Measurements from ENCODE around the gene RAD51D. TPM values are rescaled to one million over a fixed set of nuclear protein-coding genes. Genes with fewer than 3 reads are reported as not detected.

The RAD51D gene
- total and polyA plus RNA-seq, 4 donors = 3.4 to 6.1 (median 3.7) TPM

DNA sequence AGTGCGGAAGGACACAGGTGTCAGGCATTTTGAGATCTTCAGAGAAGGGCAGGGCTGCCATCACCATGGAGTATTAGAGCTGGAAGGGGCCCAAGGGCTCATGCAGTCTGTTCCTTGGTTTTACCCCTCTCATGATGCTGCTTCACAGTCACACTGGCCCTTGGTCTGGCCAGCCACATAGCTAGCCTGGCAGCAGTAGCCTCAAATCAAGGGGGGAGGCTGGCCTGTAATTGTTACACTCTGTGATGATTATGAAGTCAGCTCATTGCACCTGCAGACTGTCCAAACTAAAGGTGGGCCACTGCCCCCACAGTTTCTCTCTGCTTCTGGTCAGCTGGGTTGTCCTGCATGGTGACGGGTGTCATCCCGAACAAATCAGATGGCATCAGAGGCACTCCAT, 1.7 kb upstream of the RAD51D start, which contains the start of gene FNDC8:
FNDC8 (plus strand) TSS at position 301 of the 400 bp plus-strand sequence; CDS start at position 380, 79 bp downstream.
- 93% methylated on average over 3 of the region's 3 CpGs for WGBS
- Histone ChIP-seq H3K36me3 (ENCODE audit: control insufficient read depth in 4 of 4, insufficient read depth in 3 of 4, low read depth in 1 of 4, low read length in 3 of 4) (no peaks in the 10 kb centered on the region), H3K4me3 (ENCODE audit: low read depth in 1 of 3, low read length in 3 of 3) (no peak within 1 kb of the TSS), H3K27me3 (ENCODE audit: control insufficient read depth in 4 of 4, insufficient read depth in 4 of 4, low read length in 3 of 4) (no peaks in the 10 kb centered on the region), H3K9me3 (ENCODE audit: control insufficient read depth in 4 of 4, low read length in 3 of 4) (no peaks in the 10 kb centered on the region), H3K9ac (ENCODE audit: low read depth in 1 of 2, low read length in 2 of 2) (no peak within 1 kb of the TSS), H3K27ac (ENCODE audit: low read depth in 1 of 2, low read length in 2 of 2) (no peak within 1 kb of the TSS), H3K4me1 (ENCODE audit: control insufficient read depth in 4 of 4, insufficient read depth in 4 of 4, low read length in 3 of 4) (peaks cover 2 to 15% (median 5%) of the 10 kb centered on the region in 4 donors)
- TF ChIP-seq, protein P1, sequence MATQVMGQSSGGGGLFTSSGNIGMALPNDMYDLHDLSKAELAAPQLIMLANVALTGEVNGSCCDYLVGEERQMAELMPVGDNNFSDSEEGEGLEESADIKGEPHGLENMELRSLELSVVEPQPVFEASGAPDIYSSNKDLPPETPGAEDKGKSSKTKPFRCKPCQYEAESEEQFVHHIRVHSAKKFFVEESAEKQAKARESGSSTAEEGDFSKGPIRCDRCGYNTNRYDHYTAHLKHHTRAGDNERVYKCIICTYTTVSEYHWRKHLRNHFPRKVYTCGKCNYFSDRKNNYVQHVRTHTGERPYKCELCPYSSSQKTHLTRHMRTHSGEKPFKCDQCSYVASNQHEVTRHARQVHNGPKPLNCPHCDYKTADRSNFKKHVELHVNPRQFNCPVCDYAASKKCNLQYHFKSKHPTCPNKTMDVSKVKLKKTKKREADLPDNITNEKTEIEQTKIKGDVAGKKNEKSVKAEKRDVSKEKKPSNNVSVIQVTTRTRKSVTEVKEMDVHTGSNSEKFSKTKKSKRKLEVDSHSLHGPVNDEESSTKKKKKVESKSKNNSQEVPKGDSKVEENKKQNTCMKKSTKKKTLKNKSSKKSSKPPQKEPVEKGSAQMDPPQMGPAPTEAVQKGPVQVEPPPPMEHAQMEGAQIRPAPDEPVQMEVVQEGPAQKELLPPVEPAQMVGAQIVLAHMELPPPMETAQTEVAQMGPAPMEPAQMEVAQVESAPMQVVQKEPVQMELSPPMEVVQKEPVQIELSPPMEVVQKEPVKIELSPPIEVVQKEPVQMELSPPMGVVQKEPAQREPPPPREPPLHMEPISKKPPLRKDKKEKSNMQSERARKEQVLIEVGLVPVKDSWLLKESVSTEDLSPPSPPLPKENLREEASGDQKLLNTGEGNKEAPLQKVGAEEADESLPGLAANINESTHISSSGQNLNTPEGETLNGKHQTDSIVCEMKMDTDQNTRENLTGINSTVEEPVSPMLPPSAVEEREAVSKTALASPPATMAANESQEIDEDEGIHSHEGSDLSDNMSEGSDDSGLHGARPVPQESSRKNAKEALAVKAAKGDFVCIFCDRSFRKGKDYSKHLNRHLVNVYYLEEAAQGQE (IDR thresholded peaks at IDR 0.05) = no peak
- TF ChIP-seq, protein P2, sequence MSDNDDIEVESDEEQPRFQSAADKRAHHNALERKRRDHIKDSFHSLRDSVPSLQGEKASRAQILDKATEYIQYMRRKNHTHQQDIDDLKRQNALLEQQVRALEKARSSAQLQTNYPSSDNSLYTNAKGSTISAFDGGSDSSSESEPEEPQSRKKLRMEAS (IDR thresholded peaks at IDR 0.05) = no peak
- DNase-seq (ENCODE audit: low spot score) = no peak

DNA sequence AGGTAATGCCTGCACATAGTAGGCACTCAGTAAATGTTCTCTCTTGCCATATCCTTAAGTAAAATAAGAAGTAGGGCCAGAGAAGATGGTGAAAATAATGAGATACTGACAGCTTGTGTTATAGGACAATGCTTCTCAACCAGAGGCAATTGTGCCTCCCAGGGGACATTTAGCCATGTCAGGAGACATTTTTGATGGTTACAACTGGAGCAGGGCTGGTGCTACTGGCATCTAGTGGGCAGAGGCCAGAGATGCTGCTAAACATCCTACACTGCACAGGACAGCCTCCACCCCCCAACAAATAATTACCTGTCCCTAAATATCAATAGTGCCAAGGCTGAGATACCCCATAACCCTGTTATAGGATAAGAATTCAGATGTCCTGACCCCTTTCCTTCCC, 1.7 kb downstream of the RAD51D start:
- TF ChIP-seq, protein P3, sequence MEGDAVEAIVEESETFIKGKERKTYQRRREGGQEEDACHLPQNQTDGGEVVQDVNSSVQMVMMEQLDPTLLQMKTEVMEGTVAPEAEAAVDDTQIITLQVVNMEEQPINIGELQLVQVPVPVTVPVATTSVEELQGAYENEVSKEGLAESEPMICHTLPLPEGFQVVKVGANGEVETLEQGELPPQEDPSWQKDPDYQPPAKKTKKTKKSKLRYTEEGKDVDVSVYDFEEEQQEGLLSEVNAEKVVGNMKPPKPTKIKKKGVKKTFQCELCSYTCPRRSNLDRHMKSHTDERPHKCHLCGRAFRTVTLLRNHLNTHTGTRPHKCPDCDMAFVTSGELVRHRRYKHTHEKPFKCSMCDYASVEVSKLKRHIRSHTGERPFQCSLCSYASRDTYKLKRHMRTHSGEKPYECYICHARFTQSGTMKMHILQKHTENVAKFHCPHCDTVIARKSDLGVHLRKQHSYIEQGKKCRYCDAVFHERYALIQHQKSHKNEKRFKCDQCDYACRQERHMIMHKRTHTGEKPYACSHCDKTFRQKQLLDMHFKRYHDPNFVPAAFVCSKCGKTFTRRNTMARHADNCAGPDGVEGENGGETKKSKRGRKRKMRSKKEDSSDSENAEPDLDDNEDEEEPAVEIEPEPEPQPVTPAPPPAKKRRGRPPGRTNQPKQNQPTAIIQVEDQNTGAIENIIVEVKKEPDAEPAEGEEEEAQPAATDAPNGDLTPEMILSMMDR (IDR thresholded peaks at IDR 0.05; ENCODE audit: low read depth, low read length, missing input control) = peak; percentile 9
- TF ChIP-seq RAD21 (IDR thresholded peaks at IDR 0.05) (peak; percentile 59 to 71), YY1 (IDR thresholded peaks at IDR 0.05) (no peak)
- Histone ChIP-seq H3K36me3 (ENCODE audit: control insufficient read depth in 4 of 4, insufficient read depth in 3 of 4, low read depth in 1 of 4, low read length in 3 of 4) (no peaks in the 10 kb centered on the region), H3K9me3 (ENCODE audit: control insufficient read depth in 4 of 4, low read length in 3 of 4) (no peaks in the 10 kb centered on the region), H3K27me3 (ENCODE audit: control insufficient read depth in 4 of 4, insufficient read depth in 4 of 4, low read length in 3 of 4) (no peaks in the 10 kb centered on the region), H3K9ac (ENCODE audit: low read depth in 1 of 2, low read length in 2 of 2) (no peak overlapping the region), H3K4me3 (ENCODE audit: low read depth in 1 of 3, low read length in 3 of 3) (no peak overlapping the region), H3K27ac (ENCODE audit: low read depth in 1 of 2, low read length in 2 of 2) (no peak overlapping the region), H3K4me1 (ENCODE audit: control insufficient read depth in 4 of 4, insufficient read depth in 4 of 4, low read length in 3 of 4) (peaks cover 2 to 15% (median 5%) of the 10 kb centered on the region in 4 donors)
- no peak for DNase-seq (ENCODE audit: low spot score)

DNA sequence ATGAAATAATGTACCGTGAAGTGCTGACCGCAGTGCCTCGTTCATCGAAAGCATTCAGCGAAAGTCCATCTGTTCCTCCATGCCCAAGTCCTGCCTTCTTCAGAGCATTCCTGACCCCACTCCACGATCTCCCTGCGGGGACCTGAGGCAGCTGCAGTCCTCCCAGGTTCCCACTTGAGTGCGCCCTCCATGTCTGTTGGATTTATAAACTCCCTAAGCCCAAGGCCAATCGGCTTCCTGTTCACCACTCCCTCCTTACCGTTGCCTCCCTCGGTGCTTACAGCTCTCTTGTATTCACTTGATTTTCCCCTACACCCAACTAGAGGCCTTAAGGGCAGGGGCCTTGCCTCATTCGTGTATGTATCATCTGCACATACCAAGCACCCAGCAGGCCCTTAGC, 2.8 kb downstream of the RAD51D start:
- DNase-seq (ENCODE audit: low spot score) = no peak
- Histone ChIP-seq H3K9me3 (ENCODE audit: control insufficient read depth in 4 of 4, low read length in 3 of 4) (no peaks in the 10 kb centered on the region), H3K27ac (ENCODE audit: low read depth in 1 of 2, low read length in 2 of 2) (no peak overlapping the region), H3K9ac (ENCODE audit: low read depth in 1 of 2, low read length in 2 of 2) (no peak overlapping the region), H3K4me1 (ENCODE audit: control insufficient read depth in 4 of 4, insufficient read depth in 4 of 4, low read length in 3 of 4) (peaks cover 2 to 15% (median 5%) of the 10 kb centered on the region in 4 donors), H3K4me3 (ENCODE audit: low read depth in 1 of 3, low read length in 3 of 3) (no peak overlapping the region), H3K36me3 (ENCODE audit: control insufficient read depth in 4 of 4, insufficient read depth in 3 of 4, low read depth in 1 of 4, low read length in 3 of 4) (no peaks in the 10 kb centered on the region), H3K27me3 (ENCODE audit: control insufficient read depth in 4 of 4, insufficient read depth in 4 of 4, low read length in 3 of 4) (no peaks in the 10 kb centered on the region)
- WGBS = 91% methylated on average over 12 of the region's 12 CpGs
- TF ChIP-seq RAD21 (IDR thresholded peaks at IDR 0.05) (no peak), HNF4G (IDR thresholded peaks at IDR 0.05) (no peak), NR2F2 (IDR thresholded peaks at IDR 0.05) (no peak), HNF4A (conservative IDR thresholded peaks at IDR 0.05) (no peak), RXRA (IDR thresholded peaks at IDR 0.05) (no peak), TAF1 (conservative IDR thresholded peaks at IDR 0.05) (no peak), SP1 (IDR thresholded peaks at IDR 0.05) (no peak), FOXA1 (IDR thresholded peaks at IDR 0.05) (no peak), YY1 (IDR thresholded peaks at IDR 0.05) (no peak), JUND (IDR thresholded peaks at IDR 0.05) (no peak), GABPA (IDR thresholded peaks at IDR 0.05 in 1 of 2, conservative IDR thresholded peaks at IDR 0.05 in 1 of 2) (no peak)
- TF ChIP-seq, protein P3 (IDR thresholded peaks at IDR 0.05; ENCODE audit: low read depth, low read length, missing input control) = no peak
- TF ChIP-seq, protein P4, sequence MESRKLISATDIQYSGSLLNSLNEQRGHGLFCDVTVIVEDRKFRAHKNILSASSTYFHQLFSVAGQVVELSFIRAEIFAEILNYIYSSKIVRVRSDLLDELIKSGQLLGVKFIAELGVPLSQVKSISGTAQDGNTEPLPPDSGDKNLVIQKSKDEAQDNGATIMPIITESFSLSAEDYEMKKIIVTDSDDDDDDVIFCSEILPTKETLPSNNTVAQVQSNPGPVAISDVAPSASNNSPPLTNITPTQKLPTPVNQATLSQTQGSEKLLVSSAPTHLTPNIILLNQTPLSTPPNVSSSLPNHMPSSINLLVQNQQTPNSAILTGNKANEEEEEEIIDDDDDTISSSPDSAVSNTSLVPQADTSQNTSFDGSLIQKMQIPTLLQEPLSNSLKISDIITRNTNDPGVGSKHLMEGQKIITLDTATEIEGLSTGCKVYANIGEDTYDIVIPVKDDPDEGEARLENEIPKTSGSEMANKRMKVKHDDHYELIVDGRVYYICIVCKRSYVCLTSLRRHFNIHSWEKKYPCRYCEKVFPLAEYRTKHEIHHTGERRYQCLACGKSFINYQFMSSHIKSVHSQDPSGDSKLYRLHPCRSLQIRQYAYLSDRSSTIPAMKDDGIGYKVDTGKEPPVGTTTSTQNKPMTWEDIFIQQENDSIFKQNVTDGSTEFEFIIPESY (IDR thresholded peaks at IDR 0.05) = no peak
- TF ChIP-seq, protein P2 (IDR thresholded peaks at IDR 0.05) = no peak

Measured in liver (tissue), 9 donors.